Measurements from ENCODE around the gene MTNR1A.

DNA sequence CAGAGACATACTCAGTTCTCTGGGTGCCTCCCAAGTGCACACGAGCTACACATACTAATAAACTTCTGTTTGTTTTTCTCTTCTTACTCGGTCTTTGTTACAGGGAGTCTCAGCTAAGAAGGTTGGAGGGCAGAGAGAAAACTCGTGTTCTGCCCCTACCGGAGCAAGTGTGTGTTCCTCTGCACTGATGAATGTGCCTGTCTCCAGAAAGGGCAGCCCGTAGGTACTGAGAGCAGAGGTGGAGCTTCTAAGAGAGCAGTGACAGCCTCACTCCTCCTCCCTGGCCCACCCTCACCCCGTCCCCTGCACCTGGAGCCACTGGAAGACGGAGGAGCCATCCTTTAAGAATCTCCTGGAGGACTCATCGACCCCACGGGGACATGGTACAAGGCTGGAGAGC lies 67.6 kb downstream of the MTNR1A start:
- TF ChIP-seq, protein P1, sequence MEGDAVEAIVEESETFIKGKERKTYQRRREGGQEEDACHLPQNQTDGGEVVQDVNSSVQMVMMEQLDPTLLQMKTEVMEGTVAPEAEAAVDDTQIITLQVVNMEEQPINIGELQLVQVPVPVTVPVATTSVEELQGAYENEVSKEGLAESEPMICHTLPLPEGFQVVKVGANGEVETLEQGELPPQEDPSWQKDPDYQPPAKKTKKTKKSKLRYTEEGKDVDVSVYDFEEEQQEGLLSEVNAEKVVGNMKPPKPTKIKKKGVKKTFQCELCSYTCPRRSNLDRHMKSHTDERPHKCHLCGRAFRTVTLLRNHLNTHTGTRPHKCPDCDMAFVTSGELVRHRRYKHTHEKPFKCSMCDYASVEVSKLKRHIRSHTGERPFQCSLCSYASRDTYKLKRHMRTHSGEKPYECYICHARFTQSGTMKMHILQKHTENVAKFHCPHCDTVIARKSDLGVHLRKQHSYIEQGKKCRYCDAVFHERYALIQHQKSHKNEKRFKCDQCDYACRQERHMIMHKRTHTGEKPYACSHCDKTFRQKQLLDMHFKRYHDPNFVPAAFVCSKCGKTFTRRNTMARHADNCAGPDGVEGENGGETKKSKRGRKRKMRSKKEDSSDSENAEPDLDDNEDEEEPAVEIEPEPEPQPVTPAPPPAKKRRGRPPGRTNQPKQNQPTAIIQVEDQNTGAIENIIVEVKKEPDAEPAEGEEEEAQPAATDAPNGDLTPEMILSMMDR (conservative IDR thresholded peaks at IDR 0.05 in 1 of 2, IDR thresholded peaks at IDR 0.05 in 1 of 2; ENCODE audit: extremely low read depth in 1 of 2, insufficient read depth in 1 of 2, low read depth in 1 of 2, low read length in 2 of 2): no peak
- TF ChIP-seq EZH2 (IDR thresholded peaks at IDR 0.05; ENCODE audit: borderline replicate concordance, low read length): no peak
